ENCODE measurements around the gene ACSL5.
"Not testable (repeated sequence)": the region's sequence is repeated elsewhere in the genome, so short reads cannot be mapped to it uniquely, and the experiment has no call there.

Gene ACSL5

DNA sequence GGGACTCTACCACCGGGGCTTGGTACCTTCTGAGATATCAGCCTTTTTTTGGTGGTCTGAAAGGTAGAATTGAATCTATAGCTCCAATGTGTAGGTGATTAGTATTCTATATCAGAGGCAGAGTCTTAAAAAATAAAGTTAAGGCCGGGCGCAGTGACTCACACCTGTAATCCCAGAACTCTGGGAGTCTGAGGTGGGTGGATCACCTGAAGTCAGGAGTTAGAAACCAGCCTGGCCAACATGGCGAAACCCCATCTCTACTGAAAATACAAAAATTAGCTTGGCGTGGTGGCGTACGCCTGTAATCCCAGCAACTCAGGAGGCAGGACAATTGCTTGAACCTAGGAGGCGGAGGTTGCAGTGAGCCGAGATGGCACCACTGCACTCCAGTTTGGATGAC, 3.2 kb downstream of the ACSL5 start:
- not testable (repeated sequence) for DNase-seq

DNA sequence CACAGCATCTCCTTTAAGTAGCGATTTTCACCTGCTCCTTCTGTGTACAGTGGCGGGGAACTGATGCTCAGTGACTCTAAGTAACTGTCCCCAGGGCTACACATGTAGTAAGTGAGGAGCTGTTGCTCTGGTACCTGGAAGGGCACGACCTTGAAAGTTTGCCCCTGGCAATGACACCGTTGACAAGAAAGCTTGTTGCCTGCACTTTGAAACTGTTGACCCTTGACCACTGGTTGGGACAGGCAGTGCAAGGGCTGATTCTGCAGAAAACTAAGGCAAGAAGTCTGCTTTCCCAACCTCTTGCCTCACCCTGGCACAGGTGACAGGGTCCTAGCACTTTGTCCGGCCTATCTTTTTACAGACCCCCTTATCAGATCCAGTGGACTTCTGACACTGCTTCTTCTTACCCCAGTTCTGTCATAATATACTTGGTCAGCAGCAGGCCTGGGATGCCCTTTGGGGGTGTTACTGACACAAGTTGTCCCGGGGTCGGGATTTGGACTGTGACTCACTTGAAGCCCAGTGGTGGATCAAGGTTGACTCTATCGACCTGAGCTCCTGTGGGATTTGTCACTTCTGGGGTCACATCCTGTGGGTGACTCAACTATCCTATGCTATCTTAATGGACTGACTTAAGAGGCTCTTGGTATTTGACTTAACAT, 5.8 kb downstream of the ACSL5 start:
- no peak for DNase-seq

DNA sequence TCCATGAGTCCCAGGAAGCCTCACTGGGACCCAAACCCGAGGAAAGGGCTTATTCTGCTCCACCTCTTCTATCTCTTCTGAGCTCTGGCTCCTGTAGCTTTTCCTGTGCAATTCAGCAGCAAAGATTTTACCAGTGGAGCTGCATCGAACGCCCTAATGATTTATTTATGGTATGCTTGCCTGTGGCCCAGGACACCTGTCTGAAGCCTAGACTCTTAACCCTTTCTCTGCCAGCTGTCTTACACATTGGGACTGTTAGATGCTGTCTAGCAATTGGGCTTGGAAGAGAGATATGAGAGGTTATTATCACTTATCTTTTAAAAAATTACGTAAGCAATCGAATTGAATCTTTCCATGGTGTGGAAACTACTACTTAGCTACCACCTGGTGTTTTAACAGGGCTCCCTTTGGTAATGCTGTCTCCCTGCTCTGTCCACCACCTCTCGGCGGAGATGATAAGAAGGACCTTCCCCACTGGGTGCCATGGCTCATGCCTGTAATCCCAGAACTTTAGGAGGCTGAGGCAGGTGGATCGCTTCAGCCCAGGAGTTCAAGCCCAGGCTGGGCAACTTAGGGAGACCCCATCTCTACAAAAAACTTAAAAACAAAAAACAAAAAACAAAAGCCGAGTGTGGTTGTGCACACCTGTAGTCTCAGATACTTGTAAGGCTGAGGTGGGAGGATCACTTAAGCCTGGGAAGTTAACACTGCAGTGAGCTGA, 8.8 kb downstream of the ACSL5 start:
- no peak for DNase-seq

DNA sequence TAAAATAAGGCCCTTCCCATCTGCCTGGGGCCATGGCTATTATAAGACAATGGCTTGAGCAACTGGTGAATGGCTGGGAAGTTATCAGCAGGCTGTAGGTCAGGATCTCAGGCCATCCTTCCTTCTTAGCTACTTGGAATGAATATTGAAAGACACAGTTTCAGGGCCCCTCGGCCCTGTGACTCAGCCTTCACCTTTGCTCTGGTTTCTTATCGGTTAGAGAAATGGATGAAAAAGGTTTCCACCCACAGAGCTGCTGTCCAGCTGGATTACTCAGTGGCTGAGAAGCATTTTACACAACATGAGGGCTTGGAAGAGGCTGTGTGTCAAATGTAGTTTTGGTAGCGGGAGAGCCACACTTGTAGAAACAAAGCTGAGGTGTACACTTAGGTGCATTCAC, 9.4 kb downstream of the ACSL5 start:
- DNase-seq = no peak

DNA sequence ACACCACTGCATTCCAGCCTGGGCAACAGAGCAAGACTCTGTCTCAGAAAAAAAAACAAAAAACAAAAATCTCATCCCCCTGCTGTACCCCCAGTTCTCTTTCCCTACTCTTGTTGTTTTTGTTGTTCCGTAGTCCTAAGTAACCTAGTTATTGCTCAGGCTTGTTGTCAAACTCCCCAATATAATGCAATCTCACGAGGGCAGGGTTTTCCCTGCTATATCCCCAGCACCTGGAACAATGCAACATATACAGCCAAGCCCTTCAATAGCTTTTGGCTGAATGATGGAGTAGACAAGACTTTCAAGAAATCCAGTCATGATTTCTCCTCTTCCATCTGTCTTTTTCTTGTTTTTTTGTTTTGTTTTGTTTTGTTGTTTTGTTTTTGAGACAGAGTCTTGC, 10.2 kb downstream of the ACSL5 start:
- no peak for DNase-seq

DNA sequence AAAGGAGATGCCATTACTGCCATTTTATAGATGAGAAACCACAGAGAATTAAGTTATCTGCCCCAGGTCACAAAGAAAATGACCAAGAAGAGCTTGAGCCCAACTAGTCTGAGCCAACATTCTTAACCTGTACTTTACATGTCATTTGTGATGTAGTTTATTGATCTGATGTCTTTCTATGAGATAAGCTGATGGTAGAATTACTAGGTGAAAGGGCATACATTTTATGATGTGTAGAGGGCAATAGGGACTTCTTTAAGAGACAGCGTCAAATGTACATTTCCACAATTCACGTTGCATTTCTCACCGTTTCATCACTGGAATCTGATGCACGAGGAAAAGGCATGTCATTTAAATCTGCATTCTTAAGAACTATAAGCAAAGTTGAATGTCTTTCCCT, 11.3 kb downstream of the ACSL5 start:
- DNase-seq = no peak

DNA sequence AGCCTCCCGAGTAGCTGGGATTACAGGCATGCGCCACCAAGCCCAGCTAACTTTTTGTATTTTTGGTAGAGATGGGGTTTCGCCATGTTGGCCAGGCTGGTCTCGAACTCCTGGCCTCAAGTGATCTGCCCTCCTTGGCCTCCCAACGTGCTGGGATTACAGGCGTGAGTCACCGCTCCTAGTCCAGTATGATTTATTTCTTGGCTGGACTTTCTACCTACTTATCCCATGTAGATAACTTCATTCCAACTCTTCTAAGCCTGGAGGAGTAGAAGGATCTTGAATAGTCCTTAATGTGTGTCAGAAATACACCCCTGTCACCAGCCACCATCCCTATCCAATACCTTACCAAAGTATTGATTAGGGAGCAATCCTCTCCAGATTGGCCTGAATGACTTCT, 14.1 kb downstream of the ACSL5 start:
- not testable (repeated sequence) for DNase-seq

DNA sequence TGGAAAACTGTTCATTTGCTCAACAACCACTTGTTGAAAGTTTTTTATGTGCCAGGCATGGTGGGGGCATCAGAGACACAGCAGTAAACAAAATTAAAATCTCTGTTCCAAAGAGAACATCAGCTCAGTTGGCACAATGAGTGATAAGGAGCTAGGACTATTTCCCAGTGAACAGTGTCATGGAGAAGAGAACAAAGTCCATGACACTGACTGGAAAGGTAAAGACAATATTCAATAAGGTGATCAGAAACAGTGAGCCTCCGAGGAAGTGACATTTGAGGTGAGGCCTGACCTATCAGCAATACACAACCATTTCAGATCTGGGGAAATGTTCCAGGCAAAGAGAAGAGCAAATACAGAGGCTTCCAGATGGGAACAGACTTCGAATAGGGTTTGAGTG, 14.6 kb downstream of the ACSL5 start:
- no peak for DNase-seq

DNA sequence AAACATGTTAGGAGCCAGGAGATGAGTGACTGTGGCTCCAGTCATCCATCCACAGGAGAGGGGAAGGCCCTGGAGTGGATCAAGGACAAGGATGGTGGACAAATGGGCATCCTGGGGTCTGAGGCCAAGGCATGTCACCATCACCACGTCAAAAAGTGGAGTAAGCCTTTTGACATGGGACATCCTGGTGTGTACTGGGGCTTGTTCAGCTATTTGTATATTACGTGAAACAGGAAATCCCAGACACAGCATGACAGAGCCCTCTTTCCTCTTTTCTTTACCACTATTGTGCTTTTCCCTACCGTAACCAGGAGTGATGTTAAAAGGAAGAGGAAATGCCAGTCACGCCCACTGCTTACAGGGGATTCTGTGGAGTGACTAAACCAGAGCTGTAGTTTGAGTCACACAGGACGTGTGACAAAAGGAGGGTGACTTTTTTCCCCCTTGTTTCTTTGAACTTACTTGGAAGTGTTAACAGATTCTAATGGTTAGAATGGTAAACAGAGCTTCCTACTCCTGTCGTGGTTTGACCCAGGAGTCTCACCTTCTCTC, 15.4 kb downstream of the ACSL5 start:
- DNase-seq = no peak

DNA sequence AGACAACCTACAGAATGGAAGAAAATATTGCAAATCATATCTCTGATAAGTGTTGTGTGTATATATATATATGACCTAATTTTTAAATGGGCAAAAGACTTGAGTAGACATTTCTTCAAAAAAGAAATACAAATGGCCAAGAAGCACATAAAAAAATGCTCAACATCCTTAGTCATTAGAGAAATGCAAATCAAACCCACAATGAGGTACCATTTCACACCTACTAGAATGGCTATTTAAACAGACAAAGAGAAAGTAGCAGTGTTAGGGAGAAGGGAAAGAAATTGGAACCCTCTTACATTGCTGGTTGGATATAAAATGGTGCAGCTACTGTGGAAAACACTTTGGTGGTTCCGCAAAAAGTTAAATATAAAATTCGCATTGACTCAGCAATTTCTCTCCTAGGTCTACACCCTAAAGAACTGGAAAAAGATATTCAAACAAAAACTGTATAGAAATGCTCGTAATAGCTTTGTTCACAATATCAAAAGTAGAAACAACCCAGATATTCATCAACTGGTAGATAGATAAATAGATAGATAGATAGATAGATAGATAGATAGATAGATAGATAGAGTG, 16.3 kb downstream of the ACSL5 start:
- no peak for DNase-seq

DNA sequence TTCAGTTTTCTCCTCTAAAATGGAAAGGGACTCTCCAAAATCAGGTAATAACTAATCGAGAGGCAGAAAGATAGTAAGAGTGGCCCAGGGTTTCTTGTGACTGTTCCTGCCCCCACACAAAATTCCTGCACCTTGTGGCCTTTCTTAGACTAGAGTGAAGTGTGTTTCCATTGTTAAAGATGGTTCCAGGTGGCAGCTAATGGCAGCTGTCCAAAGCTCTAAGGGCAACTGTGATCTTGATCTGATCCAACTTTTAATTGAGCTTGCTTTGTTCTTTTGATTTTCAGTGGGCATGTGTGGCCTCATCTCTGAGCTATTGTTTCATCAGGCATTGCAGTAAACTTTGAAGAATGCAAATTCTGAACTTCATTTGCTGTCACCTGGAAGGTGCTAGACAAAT, 19.4 kb downstream of the ACSL5 start:
- no peak for DNase-seq

DNA sequence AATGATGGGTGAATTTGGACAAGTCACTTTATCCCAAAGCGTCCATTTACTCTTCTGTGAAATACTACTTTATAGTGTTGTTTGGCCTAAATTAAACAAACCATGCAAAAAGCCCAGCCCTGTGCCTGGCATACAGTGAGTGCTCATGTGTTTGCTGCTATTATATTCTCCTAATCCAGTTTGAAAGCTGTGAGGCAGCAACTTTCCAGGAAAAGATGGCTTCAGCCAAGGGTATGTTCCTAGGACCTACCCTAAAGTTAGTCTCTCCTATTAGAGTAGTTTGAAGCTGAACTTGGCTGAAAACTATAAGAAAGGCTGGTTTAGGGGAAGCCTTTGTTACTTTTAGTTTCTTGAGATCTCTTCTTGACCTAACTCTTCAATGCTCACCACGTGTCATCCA, 19.9 kb downstream of the ACSL5 start:
- no peak for DNase-seq

DNA sequence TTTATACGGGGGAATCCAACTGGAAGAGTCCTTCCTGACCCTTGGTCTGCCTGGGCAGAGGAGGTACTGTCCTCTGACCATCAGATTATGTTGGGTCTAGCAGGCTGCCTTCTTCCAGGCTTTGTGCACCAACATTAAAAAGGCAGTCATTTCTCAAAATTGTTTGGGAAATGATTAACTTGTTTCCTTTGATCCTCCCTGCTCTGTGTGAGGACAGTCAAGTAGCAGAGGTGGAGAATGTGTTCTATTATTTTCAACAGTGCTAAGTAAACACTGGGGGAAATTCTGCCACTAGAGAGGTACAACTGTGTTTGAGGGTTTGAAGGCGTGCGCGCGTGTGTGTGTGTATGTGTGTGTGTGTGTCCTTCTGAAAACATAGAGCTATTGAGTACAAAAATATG, 20.6 kb downstream of the ACSL5 start:
- DNase-seq = no peak

DNA sequence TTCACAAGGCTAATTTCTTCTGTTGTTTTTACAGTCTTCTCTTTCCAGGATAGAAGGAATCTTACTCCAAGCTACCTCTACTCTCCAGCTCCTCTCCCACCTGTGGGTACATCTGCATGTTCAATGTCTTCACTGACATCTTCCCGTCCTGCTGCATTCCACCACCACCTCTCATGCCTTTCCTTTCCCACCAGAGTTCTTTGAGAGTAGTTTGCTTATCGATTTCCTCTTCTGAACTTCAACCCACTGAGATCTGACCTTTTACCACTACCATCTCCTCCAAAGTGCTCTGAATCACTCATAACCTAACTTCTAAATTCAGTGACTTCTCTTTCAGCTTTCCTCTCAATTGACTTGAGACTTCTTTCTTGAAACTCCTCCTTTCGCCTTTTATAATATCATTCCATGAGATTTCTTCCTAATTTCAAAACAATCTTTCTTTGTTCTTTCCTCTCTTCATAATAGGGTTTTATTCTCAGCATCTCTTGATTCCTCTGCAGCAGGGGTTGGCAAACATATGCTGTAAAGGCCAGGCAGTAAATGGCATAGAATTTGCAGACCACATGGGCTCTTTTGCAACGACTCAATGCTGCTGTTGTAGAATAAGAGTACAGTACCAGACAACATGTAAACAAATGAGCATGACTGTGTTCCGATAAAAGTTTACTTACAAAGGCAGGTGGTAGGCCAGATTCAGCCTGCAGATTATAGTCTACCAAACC, 22.1 kb downstream of the ACSL5 start:
- no peak for DNase-seq

DNA sequence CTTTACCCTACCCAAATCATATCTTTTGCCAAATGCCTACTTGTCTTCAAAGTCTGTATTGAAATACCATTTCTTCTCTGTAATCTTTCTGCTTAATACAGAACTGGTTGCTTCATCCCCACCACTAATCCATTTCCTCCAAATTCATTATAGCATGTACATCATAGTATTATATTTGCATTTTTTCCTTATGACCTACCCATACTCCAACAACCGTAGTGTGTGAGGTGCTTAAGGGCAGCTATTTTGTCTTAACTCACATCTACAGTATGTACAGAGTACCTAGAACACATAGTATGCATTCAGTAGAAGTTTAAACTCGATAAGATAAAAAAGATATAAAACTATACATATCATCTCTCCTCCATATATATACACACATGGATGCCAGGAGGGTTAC, 23.7 kb downstream of the ACSL5 start:
- DNase-seq = no peak

DNA sequence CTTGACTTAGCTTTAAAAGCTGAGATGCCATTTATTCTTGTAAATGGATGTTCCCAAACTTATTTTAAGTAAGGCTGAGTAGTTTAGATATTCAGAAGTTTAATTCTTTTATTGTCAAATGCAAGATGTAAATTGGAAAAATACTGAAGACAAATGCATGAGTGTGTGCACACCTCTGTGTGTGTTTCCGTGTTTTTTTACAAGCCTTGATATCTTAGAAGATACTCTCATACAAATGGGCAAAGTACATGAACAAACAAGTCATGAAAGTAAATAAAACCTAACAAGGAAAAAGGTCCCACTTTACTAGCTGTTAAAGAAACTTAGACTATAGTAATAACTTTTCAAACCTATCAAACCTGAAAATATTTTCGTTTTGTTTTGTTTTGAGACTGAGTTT, 29.0 kb downstream of the ACSL5 start:
- no peak for DNase-seq

DNA sequence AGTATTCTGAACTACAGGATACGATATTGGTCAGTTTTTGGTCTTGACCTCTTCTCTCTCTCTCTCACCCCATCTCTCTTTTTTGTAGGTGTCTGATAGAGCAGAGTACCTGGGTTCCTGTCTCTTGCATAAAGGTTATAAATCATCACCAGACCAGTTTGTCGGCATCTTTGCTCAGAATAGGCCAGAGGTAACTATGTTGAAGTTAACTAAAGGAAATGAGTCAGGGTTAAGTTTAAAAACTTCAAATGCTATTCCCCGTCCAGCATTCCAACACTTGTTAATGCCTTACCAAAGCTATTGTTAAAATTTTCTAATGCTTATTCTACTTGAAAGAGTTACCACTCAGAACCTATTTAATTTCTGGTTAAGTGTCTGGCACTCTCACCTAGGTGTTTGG, 30.7 kb downstream of the ACSL5 start:
- no peak for DNase-seq

DNA sequence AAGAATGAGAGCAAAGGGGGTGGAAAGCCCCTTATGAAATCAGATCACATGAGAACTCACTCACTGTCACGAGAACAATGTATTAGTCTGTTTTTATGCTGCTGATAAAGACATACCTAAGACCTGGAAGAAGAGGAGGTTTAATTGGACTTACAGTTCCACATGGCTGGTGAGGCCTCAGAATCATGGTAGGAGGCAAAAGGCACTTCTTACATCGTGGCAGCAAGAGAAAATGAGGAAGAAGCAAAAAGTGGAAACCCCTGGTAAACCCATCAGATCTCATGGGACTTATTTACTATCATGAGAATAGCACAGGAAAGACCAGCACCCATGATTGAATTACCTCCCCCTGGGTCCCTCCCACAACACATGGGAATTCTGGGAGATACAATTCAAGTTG, 32.9 kb downstream of the ACSL5 start:
- DNase-seq = not testable (repeated sequence)

DNA sequence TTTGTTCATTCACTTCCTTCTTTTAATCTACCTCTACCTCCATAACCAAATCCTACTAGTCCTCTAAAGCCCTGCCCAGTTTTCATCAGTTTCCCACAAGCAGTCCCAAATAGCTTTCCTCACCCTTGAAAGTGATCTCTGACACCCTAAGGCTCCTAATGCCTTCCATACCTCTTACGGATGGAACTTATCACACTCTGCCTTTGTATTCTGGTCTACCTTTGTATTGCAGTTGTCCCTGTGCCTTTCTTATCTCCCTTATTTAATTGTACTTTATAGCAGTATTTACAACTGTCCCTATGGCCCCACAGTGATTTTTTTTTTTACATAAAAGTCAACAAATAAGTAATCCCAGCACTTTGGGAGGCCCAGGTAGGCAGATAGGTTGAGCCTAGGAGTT, 33.8 kb downstream of the ACSL5 start:
- DNase-seq = no peak

DNA sequence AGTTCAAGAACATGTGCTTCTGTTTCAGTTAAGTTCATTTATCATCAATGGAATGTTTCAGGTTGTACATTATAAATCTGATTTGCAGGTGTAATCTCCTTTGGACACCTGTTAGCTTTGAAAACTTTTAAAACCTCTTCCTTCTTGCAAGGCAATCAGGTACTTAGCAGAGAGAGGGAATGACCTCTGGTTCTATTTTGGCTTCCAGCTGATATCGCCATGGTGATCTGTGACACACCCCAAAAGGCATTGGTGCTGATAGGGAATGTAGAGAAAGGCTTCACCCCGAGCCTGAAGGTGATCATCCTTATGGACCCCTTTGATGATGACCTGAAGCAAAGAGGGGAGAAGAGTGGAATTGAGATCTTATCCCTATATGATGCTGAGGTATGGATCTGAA, 35.4 kb downstream of the ACSL5 start:
- DNase-seq = no peak

DNA sequence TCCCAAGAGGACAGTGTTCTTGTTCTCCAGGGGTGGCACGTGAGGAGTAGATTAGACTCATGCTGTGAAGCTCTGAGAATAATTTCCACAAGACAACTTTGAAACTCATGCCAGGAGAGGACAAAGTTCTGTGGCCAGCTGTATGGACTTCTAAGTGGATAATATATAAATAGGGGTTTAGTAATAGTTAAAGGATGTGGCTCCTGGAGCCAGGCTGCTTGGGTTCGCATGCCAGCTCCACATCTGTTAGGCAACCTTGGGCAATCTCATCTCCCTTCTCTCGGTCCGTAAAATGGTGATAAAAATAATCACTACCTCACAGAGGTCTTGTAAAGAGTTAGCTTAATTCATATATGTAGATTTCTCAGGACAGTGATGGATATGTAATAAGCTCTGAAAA, 35.8 kb downstream of the ACSL5 start:
- DNase-seq = no peak

DNA sequence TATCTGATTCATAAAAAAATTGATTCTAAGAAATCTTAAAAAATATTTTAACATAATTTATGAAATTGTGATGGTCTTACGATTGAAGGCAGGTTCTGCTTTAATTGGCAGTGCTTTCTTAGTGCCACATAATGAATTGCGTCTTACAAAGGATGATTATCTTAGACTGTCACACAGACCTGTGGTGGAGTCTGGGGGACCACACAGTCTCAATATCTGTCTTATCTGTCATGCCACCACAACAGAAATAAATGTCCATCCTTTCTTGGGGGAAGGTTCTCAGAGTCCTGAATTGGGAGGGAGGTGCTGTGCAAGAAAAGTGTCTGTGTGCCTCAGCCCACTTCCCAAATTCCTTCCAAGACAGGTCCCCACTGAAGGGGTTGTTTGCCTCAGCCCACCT, 38.8 kb downstream of the ACSL5 start:
- no peak for DNase-seq

DNA sequence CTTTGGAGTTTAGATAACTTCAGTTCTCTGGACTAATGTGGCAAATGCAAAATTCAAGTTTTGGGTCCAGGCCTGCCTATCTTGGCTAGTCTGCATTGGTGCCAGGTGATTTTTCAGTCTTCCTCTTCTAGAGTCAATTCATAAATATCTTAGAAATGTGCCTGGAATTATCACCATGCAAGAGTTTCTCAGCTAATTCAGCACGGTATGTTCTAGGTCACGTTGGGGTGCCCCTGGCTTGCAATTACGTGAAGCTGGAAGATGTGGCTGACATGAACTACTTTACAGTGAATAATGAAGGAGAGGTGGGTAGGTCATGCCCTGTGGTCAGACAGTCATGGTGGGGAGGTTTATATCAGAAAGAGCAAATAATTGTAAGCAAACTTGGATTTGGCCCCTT, 47.8 kb downstream of the ACSL5 start:
- no peak for DNase-seq

DNA sequence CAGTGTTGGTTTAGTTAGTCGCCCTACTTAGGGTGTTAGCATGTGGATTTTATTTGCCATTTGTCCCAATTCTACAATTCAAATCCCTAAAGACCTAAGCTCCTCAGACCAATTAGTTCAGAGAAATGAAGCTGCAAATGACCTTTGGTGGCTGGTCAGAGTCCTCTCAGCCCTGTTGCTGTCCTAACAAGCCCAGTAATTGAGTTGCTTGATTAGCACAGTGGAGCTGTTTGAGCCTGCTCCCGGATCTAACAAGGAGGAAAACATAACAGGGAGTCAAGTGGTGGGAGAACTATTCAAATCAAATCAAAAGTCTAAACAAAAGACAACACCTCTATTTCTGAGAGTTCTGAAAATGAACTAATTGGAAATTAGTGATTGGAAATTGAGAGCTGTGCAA, 50.7 kb downstream of the ACSL5 start:
- no peak for DNase-seq

All from NCI-H748 treated with DMSO at 0.1 percent for 48 hours (cell line).